ENCODE data around the gene POLD2.

POLD2 gene

DNA sequence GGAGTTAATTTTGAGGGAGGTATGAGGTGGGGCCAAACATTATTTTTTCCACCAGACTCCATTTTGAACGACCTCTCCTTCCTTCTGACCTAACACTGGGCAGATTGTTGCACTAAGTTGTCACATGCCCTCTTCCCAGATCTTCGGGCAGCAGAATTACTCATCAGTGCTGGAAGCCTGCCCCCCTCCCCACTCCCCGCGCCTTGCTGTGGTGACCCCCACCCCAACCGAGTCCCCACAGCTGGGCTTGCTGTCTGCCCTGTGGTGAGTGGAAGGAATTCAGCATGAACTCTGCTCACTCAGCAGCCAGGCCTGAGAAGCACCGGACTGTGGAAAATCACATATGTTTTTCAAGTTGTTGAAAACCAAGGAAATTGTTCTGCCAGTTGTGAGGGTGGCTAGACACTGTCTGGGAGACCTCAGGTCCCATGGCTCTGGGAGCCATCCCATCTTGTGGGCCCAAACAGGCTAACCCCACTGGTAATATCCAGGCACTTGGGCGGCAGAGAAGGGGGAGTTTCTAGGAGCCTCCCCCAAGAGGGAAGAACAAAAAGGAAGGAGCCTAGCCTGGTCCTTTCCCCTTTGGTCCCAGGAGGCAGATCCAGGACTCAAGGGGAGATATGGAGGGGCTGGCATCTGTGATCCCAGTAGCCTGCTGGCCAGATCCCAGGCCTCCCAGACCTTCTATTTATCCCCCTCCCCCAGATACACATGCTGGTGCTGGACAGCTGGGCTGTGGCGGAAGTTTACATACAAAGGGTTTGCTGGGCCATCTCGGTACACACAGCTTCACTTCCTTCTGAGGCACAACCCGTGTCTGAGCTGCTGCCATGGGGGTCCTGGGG lies 22.7 kb downstream of the POLD2 start:
- DNase-seq (ENCODE audit: low read depth), result no peak
- no peak overlapping the region for H3K4me3 ChIP-seq (ENCODE audit: low read depth, low read length)
- TF ChIP-seq POLR2A (IDR thresholded peaks at IDR 0.05; ENCODE audit: extremely low read depth, insufficient read length), result no peak
- TF ChIP-seq, protein P1, sequence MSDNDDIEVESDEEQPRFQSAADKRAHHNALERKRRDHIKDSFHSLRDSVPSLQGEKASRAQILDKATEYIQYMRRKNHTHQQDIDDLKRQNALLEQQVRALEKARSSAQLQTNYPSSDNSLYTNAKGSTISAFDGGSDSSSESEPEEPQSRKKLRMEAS (IDR thresholded peaks at IDR 0.05; ENCODE audit: low read depth, low read length), result no peak
- TF ChIP-seq, protein P2, sequence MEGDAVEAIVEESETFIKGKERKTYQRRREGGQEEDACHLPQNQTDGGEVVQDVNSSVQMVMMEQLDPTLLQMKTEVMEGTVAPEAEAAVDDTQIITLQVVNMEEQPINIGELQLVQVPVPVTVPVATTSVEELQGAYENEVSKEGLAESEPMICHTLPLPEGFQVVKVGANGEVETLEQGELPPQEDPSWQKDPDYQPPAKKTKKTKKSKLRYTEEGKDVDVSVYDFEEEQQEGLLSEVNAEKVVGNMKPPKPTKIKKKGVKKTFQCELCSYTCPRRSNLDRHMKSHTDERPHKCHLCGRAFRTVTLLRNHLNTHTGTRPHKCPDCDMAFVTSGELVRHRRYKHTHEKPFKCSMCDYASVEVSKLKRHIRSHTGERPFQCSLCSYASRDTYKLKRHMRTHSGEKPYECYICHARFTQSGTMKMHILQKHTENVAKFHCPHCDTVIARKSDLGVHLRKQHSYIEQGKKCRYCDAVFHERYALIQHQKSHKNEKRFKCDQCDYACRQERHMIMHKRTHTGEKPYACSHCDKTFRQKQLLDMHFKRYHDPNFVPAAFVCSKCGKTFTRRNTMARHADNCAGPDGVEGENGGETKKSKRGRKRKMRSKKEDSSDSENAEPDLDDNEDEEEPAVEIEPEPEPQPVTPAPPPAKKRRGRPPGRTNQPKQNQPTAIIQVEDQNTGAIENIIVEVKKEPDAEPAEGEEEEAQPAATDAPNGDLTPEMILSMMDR (IDR thresholded peaks at IDR 0.05; ENCODE audit: low read depth, low read length), result no peak
- TF ChIP-seq MYC (IDR thresholded peaks at IDR 0.05; ENCODE audit: low read depth, low read length), result no peak

DNA sequence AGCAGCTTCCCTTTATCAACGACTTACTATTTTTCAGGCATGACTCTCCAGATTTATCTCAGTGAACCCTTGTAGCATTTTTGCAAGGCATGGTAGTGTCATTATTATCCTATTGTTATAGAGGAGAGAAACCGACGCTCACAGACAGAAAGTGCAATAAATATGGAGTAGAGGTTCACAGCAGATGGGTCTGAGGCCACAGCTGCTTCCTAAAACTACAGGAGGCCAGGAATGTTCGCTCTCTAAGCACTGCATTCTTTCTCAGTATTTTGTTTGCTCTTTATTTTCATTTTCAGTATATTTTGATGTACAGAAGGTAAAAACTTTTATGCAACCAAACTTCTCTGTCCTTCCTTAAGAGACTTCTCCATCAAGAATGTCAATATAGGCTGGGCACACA lies 23.7 kb downstream of the POLD2 start:
- TF ChIP-seq, protein P2 (IDR thresholded peaks at IDR 0.05; ENCODE audit: low read depth, low read length), result no peak
- no peak for TF ChIP-seq POLR2A (IDR thresholded peaks at IDR 0.05; ENCODE audit: extremely low read depth, insufficient read length)
- TF ChIP-seq, protein P1 (IDR thresholded peaks at IDR 0.05; ENCODE audit: low read depth, low read length), result no peak
- no peak for TF ChIP-seq MYC (IDR thresholded peaks at IDR 0.05; ENCODE audit: low read depth, low read length)
- no peak for DNase-seq (ENCODE audit: low read depth)
- H3K4me3 ChIP-seq (ENCODE audit: low read depth, low read length), result no peak overlapping the region

DNA sequence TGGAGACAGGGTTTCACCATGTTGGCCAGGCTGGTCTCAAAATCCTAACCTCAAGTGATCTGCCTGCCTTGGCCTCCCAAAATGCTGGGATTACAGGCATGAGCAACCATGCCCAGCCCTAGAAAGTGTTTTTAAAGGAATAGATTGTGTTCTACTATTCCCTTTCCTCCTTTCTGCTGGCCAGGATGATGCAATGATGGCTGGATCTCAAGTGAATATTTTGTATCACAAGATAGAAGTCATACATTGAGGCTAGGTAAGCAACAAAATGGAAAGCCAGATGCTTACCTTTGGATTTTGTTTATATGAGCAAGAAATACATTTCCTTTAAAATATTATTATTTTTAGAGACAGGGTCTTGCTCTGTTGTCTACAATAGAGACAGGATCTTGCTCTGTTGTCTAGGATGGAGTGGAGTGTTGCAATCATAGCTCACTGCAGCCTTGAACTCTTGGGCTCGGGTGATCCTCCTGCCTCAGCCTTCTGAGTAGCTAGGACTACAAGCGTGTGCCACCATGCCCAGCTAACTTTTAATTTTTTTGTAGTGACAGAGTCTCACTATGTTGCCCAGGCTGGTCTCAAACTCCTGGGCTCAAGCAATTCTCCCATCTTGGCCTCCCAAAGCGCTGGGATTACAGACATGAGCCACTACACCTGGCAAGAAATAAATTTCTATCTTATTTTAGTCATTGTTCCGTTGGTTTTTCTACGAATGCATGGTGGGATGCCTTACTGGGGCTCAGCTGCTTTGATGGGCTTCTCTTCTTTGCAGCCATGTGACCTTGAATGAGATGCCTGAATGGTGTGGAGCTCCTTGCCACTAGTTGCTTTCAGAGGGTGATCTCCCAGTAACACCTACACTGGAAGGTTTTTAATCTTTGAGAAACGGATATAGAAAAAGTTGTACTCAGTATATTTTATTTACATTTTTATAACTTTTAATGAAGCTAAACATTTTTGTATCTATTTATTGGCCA lies 25.0 kb downstream of the POLD2 start:
- H3K4me3 ChIP-seq (ENCODE audit: low read depth, low read length), result no peak overlapping the region
- no peak for DNase-seq (ENCODE audit: low read depth)
- TF ChIP-seq POLR2A (IDR thresholded peaks at IDR 0.05; ENCODE audit: extremely low read depth, insufficient read length), result no peak
- TF ChIP-seq MYC (IDR thresholded peaks at IDR 0.05; ENCODE audit: low read depth, low read length), result no peak
- TF ChIP-seq, protein P1 (IDR thresholded peaks at IDR 0.05; ENCODE audit: low read depth, low read length), result no peak
- TF ChIP-seq, protein P2 (IDR thresholded peaks at IDR 0.05; ENCODE audit: low read depth, low read length), result no peak

DNA sequence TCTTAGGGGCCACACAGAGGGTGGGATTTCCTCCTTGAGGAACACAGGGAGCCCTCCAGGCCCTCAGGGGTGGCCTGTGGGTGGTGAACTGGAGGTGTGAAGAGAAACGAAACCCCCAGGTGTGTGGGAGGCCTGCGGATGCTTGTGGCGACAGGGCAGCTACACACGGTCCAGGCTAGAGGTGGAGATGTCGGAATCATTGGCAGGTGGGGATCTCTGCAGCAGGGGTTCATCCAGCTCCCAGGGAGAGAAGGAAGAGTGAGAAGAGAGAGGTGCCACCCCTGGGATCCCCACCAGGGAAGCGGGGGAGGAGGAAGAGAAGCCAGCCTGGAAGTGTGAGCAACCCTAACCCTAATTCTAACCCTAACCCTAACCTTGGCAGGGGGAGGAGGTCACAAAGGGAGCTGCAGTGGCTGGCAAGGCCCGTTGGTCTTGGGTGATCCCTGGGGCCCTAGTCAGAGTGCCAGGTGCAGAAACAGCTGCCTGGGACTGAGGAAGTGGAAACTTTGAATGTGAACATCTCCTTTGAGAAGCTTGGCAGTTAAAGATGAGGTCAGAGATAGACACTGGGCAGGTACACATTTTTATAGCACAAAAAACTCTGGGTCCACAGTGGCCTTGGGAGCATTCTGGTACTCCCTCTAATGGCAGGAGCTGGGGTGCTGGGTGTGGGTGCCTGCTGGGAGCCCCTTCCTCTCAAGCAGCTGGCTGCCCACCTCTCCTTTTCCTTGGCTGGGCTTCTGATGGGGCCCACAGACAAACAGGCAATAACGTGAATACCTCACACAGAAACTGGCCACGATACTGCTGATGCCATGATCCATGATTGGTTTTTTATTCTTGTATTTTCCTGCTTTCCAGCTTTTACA lies 26.1 kb downstream of the POLD2 start:
- TF ChIP-seq POLR2A (IDR thresholded peaks at IDR 0.05; ENCODE audit: extremely low read depth, insufficient read length) (no peak), MYC (IDR thresholded peaks at IDR 0.05; ENCODE audit: low read depth, low read length) (0 out of 2 replicates have a peak, but pooled peaks have one; percentile 16)
- TF ChIP-seq, protein P1 (IDR thresholded peaks at IDR 0.05; ENCODE audit: low read depth, low read length), result no peak
- peak; percentile 89 for DNase-seq (ENCODE audit: low read depth)
- no peak overlapping the region for H3K4me3 ChIP-seq (ENCODE audit: low read depth, low read length)

DNA sequence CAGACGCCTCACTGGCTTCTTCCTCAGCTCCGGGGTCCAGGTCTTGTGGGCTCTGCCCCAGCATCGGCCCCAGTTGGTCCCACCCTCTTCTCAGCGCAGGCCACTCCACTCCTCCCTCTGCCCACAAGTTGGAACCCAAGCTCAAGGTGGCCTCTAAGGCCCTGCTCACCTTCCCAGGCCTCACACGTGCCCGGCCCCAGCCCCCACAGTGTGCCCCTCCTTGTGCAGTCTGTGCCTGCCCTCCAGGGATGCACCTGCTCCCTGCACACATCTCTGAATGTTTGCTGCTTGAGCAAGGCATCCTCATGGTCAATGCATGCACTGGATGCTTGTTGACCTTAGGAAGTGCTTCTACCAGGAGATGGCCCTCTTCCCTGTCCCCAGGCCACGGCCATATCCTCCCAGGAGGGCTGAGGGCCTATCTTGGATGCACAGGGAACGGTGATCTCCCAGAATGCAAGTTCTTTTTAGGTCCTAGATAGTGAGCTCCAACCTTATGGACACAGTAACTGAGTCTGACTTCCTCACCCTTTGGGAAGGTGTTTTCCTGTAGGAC lies 26.9 kb downstream of the POLD2 start:
- no peak for TF ChIP-seq POLR2A (IDR thresholded peaks at IDR 0.05; ENCODE audit: extremely low read depth, insufficient read length)
- TF ChIP-seq, protein P2 (IDR thresholded peaks at IDR 0.05; ENCODE audit: low read depth, low read length), result no peak
- TF ChIP-seq MYC (IDR thresholded peaks at IDR 0.05; ENCODE audit: low read depth, low read length), result no peak
- TF ChIP-seq, protein P1 (IDR thresholded peaks at IDR 0.05; ENCODE audit: low read depth, low read length), result no peak
- DNase-seq (ENCODE audit: low read depth), result no peak
- H3K4me3 ChIP-seq (ENCODE audit: low read depth, low read length), result no peak overlapping the region

All from NB4 (cell line).